NCI-H1694 treated with DMSO at 0.1 percent for 48 hours (cell line): ENCODE results near the gene QPRT.
"Not testable (repeated sequence)": the region's sequence is repeated elsewhere in the genome, so short reads cannot be mapped to it uniquely, and the experiment has no call there.

Source experiments
- DNase-seq: peaks from one replicate; lab custom pipeline; 2025; lab: John Stamatoyannopoulos, UW

Gene QPRT

GRCh38 chr16:29746518-29746917, 67.5 kb downstream of the QPRT start:
- not testable (repeated sequence) for DNase-seq
